Right lobe of liver (tissue), 6 donors: ENCODE measurements around the gene MATN4. TPM values are rescaled to one million over a fixed set of nuclear protein-coding genes. Genes with fewer than 3 reads are reported as not detected.

ENCODE experiments used
- ATAC-seq, 4 donors: fragments of 200-7000 bp; cut with Tn5 transposase; one replicate each; pipeline ENCODE4 v1.9.1; 2020; ENCODE audit warnings: mild to moderate bottlenecking in 4 of 4, moderate library complexity in 4 of 4
- DNase-seq, 3 donors: peaks; one replicate each; pipeline ENCODE4 v3.0.0-alpha.2; 2020
- H3K27ac ChIP-seq, 3 donors: fragments of 200-600 bp; one replicate each; pipeline ENCODE4 v1.8.0; 2022
- H3K27me3 ChIP-seq, 2 donors: fragments of 200-600 bp; one replicate each; pipeline ENCODE4 v1.8.0; 2022
- H3K36me3 ChIP-seq, 4 donors: fragments of 200-600 bp; sonication (generic) in 1 of 4; one replicate each; pipeline versions ENCODE4 v1.5.1 to v1.8.0; 2017 to 2022; ENCODE audit warnings: control low read depth in 1 of 4
- H3K4me1 ChIP-seq, 4 donors: fragments of 200-600 bp; sonication (generic) in 1 of 4; one replicate each; pipeline versions ENCODE4 v1.5.1 to v1.8.0; 2017 to 2022; ENCODE audit warnings: control low read depth in 1 of 4
- H3K4me3 ChIP-seq, 3 donors: fragments of 200-600 bp; one replicate each; pipeline ENCODE4 v1.8.0; 2022
- H3K9me3 ChIP-seq, 4 donors: fragments of 200-600 bp; sonication (generic) in 1 of 4; one replicate each; pipeline versions ENCODE4 v1.5.1 to v1.8.0; 2017 to 2022; ENCODE audit warnings: control low read depth in 1 of 4
- POLR2A ChIP-seq: fragments of 450-650 bp; IDR thresholded peaks from one replicate; pipeline ENCODE4 v1.6.1; 2017; ENCODE audit warnings: antibody characterized with exemption, mild to moderate bottlenecking
- WGBS: methylation state at CpG from one replicate; pipeline ENCODE4 v1.1.6; 2018; ENCODE audit warnings: low coverage, low lambda C conversion rate; ENCODE audit not compliant: insufficient coverage; ENCODE audit errors: missing lambda C conversion rate; 5-methylcytosine and 5-hydroxymethylcytosine counted together
- intact Hi-C, 2 donors: fragments of 100-400 bp; cut with DNase I; formaldehyde crosslinking; loops; one replicate each; pipeline versions ENCODE4 v1.11.2 to v1.14.1; 2022
- total RNA-seq, 6 experiments: library from RNA; depleted of rRNA in 2 of 6; stranded (reverse); fragments of >200 nt in 2 of 6; fragmentation: NEBNext Ultra II Directional in 3 of 6; extraction: Animal tissue kit (Norgen Biotek cat#: 25700) in 3 of 6; gene quantifications; one replicate each; pipeline versions ENCODE4 v1.1.0 to v1.2.4, GENCODE V29; 2016 to 2023
- TF ChIP-seq, protein P1 (sequence below), 4 donors: fragments of 200-600 bp in 3 of 4; fragments of 450-650 bp in 1 of 4; IDR thresholded peaks; one replicate each; pipeline versions ENCODE4 v1.5.1 to v1.8.0; 2016 to 2022; ENCODE audit warnings: antibody characterized with exemption in 4 of 4, mild to moderate bottlenecking in 2 of 4
- donor health status: DM: no; HTN: yes; CAD: no.
- donor health status: DM: no; HTN: no; CAD: no.
- donor health status: DM: no; HTN: no; CAD: no.
- donor health status: DM: no; HTN: yes; CAD: no.
- donor health status: DM: no; HTN: yes; CAD: no.

MATN4 gene
- total RNA-seq, 6 experiments from 2014 or later, result not detected

DNA sequence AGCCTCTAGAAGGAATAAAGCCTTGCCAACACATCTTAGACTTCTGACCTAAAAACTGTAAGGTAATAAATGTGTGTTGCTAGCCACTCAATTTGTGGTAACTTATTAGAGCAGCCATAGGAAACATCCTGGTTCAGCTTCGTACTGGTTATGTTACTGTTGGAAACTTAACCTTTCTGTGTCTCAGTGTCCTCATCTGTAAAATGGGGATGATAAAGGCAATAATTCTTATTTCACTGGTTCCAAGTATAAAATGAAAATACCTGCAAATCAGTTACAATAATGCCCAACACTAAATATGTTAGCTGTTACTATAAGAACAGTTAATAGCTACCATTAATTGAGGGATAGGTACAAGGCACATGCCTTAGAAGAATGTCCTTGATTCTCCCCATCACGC is 15.8 kb downstream of the MATN4 start:
- no peak for ATAC-seq
- no peak overlapping the region for H3K27ac ChIP-seq
- DNase-seq, result no peak
- WGBS, result 46% methylated on average over 2 of the region's 2 CpGs
- no peak overlapping the region for H3K4me3 ChIP-seq
- TF ChIP-seq, protein P1, sequence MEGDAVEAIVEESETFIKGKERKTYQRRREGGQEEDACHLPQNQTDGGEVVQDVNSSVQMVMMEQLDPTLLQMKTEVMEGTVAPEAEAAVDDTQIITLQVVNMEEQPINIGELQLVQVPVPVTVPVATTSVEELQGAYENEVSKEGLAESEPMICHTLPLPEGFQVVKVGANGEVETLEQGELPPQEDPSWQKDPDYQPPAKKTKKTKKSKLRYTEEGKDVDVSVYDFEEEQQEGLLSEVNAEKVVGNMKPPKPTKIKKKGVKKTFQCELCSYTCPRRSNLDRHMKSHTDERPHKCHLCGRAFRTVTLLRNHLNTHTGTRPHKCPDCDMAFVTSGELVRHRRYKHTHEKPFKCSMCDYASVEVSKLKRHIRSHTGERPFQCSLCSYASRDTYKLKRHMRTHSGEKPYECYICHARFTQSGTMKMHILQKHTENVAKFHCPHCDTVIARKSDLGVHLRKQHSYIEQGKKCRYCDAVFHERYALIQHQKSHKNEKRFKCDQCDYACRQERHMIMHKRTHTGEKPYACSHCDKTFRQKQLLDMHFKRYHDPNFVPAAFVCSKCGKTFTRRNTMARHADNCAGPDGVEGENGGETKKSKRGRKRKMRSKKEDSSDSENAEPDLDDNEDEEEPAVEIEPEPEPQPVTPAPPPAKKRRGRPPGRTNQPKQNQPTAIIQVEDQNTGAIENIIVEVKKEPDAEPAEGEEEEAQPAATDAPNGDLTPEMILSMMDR (IDR thresholded peaks at IDR 0.05), result no peak
- TF ChIP-seq POLR2A, result no peak
- no peaks in the 10 kb centered on the region for H3K36me3 ChIP-seq
- intact Hi-C loops, result no loop called here
- no peaks in the 10 kb centered on the region for H3K9me3 ChIP-seq
- H3K4me1 ChIP-seq, result peaks cover 0 to 9% (median 3%) of the 10 kb centered on the region in 4 donors
- peaks cover 0 to 6% of the 10 kb centered on the region in 2 donors for H3K27me3 ChIP-seq

DNA sequence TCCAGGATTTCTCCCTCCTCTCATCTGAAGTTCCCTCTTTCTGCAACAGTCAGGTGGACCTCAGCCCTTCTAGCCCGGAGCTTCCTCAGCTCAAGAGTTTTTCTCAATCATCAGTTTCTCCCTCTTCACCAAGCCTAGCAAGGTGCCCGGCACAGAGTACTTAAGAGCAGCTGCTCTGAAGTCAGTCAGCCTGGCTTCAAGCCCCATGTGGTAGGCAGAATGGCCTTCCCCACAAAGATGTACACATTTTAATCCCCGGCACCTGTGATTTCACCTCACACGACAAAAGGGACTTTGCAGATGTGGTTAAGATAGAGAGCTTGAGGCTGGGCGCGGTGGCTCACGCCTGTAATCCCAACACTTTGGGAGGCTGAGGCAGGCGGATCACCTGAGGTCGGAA is 16.6 kb downstream of the MATN4 start:
- ATAC-seq, result no peak
- Histone ChIP-seq H3K27me3 (peaks cover 0 to 6% of the 10 kb centered on the region in 2 donors), H3K27ac (no peak overlapping the region), H3K4me1 (peaks cover 0 to 9% (median 3%) of the 10 kb centered on the region in 4 donors), H3K4me3 (no peak overlapping the region), H3K36me3 (no peaks in the 10 kb centered on the region), H3K9me3 (no peaks in the 10 kb centered on the region)
- TF ChIP-seq, protein P1 (IDR thresholded peaks at IDR 0.05), result no peak
- TF ChIP-seq POLR2A, result no peak
- WGBS, result 69% methylated on average over 9 of the region's 9 CpGs
- intact Hi-C loops, result no loop called here
- DNase-seq, result no peak

- Histone ChIP-seq H3K27me3 (peaks cover 0 to 6% of the 10 kb centered on the region in 2 donors), H3K9me3 (no peaks in the 10 kb centered on the region), H3K27ac (no peak overlapping the region), H3K4me3 (no peak overlapping the region), H3K4me1 (peaks cover 0 to 9% (median 3%) of the 10 kb centered on the region in 4 donors), H3K36me3 (no peaks in the 10 kb centered on the region)
- DNase-seq, result peak; percentile 71 to 79 (median 78)
- intact Hi-C loops, result no loop called here
- 15% methylated on average over 8 of the region's 8 CpGs for WGBS
- TF ChIP-seq POLR2A, result no peak
- TF ChIP-seq, protein P1 (IDR thresholded peaks at IDR 0.05), result peak; percentile 84 to 92 (median 87)
- peak; percentile 82 to 92 (median 86) for ATAC-seq
Observed at GRCh38 chr20:45290677-45291355, 17.3 kb downstream of the MATN4 start.

- Histone ChIP-seq H3K9me3 (no peaks in the 10 kb centered on the region), H3K4me1 (peaks cover 0 to 9% (median 3%) of the 10 kb centered on the region in 4 donors), H3K27me3 (peaks cover 0 to 6% of the 10 kb centered on the region in 2 donors), H3K36me3 (no peaks in the 10 kb centered on the region), H3K27ac (no peak overlapping the region), H3K4me3 (no peak overlapping the region)
- DNase-seq (no peak), ATAC-seq (no peak)
- 50% methylated on average over 11 of the region's 13 CpGs for WGBS
- TF ChIP-seq, protein P1 (IDR thresholded peaks at IDR 0.05), result no peak
- no peak for TF ChIP-seq POLR2A
- intact Hi-C loops, result loop anchor here in 1 of 2 donors (5.0 kb wide), 1 partner anchor 53 kb away; no protein-coding TSS in a partner anchor
Observed at GRCh38 chr20:45289942-45290676, 18.0 kb downstream of the MATN4 start.
